Measurements from ENCODE around the gene RAF1. TPM values are rescaled to one million over a fixed set of nuclear protein-coding genes. Genes with fewer than 3 reads are reported as not detected.
A peak's percentile ranks its signal among the peaks of the same experiment; 100 is the strongest.

The RAF1 gene
- total and polyA plus RNA-seq, 9 of the 15 experiments (the other 6 are each of a cell fraction or from before 2014, with no cell fraction given), result 28.0 to 183 (median 85.6) TPM

- TF ChIP-seq RERE (CRISPR knock-in tag; IDR thresholded peaks at IDR 0.05; ENCODE audit: borderline replicate concordance) (no peak), RBFOX2 (IDR thresholded peaks at IDR 0.05; ENCODE audit: low read depth, low read length) (no peak), CEBPG (CRISPR knock-in tag; IDR thresholded peaks at IDR 0.05) (no peak), CEBPG (tag; conservative IDR thresholded peaks at IDR 0.05 in 1 of 2, IDR thresholded peaks at IDR 0.05 in 1 of 2) (peak in 1 of 2 experiments; percentile 31; a peak in 1 of 4 replicates), THAP7 (CRISPR knock-in tag; IDR thresholded peaks at IDR 0.05) (no peak), MNT (conservative IDR thresholded peaks at IDR 0.05) (no peak), KLF1 (tag; IDR thresholded peaks at IDR 0.05) (no peak), DPF2 (IDR thresholded peaks at IDR 0.05) (0 out of 2 replicates have a peak, but pooled peaks have one; percentile 31), ZBTB43 (CRISPR knock-in tag; IDR thresholded peaks at IDR 0.05) (no peak), AFF1 (IDR thresholded peaks at IDR 0.05; ENCODE audit: low read depth in 1 of 2, partially characterized antibody in 2 of 2) (no peak), NFXL1 (CRISPR knock-in tag; IDR thresholded peaks at IDR 0.05) (no peak), RBM17 (IDR thresholded peaks at IDR 0.05; ENCODE audit: borderline replicate concordance, low read depth, low read length) (no peak), ARHGAP35 (IDR thresholded peaks at IDR 0.05; ENCODE audit: partially characterized antibody) (no peak)
Measured at GRCh38 chr3:12629560-12629959, 34.4 kb downstream of the RAF1 start (continued).

All from K562 (cell line).